ENCODE results near the gene CACNA1D.

Gene CACNA1D

GRCh38 chr3:53495146-53495519 is 722 bp downstream of the CACNA1D start:
- H3K4me3 ChIP-seq (replicated peaks; ENCODE audit: low read depth, low read length): no peak overlapping the region

GRCh38 chr3:53495520-53496391 is 1.3 kb downstream of the CACNA1D start:
- no peak for DNase-seq (ENCODE audit: extremely low read depth, low read depth)
- TF ChIP-seq, protein P1, sequence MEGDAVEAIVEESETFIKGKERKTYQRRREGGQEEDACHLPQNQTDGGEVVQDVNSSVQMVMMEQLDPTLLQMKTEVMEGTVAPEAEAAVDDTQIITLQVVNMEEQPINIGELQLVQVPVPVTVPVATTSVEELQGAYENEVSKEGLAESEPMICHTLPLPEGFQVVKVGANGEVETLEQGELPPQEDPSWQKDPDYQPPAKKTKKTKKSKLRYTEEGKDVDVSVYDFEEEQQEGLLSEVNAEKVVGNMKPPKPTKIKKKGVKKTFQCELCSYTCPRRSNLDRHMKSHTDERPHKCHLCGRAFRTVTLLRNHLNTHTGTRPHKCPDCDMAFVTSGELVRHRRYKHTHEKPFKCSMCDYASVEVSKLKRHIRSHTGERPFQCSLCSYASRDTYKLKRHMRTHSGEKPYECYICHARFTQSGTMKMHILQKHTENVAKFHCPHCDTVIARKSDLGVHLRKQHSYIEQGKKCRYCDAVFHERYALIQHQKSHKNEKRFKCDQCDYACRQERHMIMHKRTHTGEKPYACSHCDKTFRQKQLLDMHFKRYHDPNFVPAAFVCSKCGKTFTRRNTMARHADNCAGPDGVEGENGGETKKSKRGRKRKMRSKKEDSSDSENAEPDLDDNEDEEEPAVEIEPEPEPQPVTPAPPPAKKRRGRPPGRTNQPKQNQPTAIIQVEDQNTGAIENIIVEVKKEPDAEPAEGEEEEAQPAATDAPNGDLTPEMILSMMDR (IDR thresholded peaks at IDR 0.05; ENCODE audit: low read depth, low read length, missing control alignments): no peak
- no peak overlapping the region for H3K4me3 ChIP-seq (replicated peaks; ENCODE audit: low read depth, low read length)

More at GRCh38 chr3:53495146-53495519, 722 bp downstream of the CACNA1D start:
- TF ChIP-seq, protein P1 (IDR thresholded peaks at IDR 0.05; ENCODE audit: low read depth, low read length, missing control alignments): no peak
- no peak for DNase-seq (ENCODE audit: extremely low read depth, low read depth)

GRCh38 chr3:53496392-53496670 is 1.9 kb downstream of the CACNA1D start:
- TF ChIP-seq, protein P1 (IDR thresholded peaks at IDR 0.05; ENCODE audit: low read depth, low read length, missing control alignments): no peak
- H3K4me3 ChIP-seq (replicated peaks; ENCODE audit: low read depth, low read length): no peak overlapping the region
- DNase-seq (ENCODE audit: extremely low read depth, low read depth): no peak

DNA sequence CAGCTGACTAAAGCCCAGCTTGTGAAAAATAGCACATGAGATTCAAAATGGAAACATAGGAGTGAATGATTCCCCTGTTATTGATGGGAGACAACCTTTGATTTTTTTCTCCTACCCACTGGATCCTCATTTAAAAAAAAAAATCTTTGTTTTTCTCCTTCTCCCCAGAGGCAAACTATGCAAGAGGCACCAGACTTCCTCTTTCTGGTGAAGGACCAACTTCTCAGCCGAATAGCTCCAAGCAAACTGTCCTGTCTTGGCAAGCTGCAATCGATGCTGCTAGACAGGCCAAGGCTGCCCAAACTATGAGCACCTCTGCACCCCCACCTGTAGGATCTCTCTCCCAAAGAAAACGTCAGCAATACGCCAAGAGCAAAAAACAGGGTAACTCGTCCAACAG is 2.6 kb downstream of the CACNA1D start:
- TF ChIP-seq, protein P1 (IDR thresholded peaks at IDR 0.05; ENCODE audit: low read depth, low read length, missing control alignments): no peak
- DNase-seq (ENCODE audit: extremely low read depth, low read depth): no peak

DNA sequence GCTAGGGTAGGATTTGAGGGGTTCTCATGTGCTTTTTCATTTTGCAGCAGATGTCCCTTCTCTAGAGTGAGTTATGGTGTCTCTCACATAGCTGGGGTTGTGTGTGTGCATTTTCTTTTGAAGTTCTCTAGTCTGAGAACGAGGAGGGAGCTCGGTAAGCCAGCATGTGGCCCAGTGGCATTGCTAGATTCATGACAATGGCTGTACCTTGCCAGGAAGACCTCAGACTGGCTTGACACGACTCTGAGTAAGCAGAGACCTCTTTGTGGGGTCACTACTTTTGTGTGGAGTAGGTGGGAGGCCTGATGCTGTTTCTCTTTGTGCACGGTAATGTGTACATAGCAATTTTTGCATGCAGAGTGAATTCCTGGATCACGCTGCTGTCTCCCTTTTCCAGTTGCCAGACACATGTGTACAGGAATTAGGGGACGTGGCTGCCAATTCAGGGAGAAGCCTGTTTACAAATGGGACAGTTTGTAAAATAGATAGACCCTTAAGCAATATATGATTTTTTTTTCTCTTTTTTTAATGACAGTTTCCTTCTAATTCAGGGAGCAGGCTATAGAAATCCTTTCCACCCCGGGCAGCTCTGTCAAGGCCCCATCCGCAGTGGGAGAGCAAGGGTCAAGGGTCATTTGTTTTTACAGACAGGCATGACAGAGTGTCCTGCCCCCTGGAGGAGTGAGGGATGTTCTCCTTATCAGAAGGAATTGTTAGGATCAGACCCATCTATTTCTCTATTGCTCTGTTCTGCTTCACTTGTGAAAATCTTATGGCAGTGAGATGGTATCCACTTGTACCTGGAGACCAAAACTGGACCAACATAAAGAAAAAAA is 4.6 kb downstream of the CACNA1D start:
- TF ChIP-seq, protein P1 (IDR thresholded peaks at IDR 0.05; ENCODE audit: low read depth, low read length, missing control alignments): no peak
- H3K4me3 ChIP-seq (replicated peaks; ENCODE audit: low read depth, low read length): no peak overlapping the region
- DNase-seq (ENCODE audit: extremely low read depth, low read depth): no peak

More for the DNA sequence above, 2.6 kb downstream of the CACNA1D start:
- no peak overlapping the region for H3K4me3 ChIP-seq (replicated peaks; ENCODE audit: low read depth, low read length)

DNA sequence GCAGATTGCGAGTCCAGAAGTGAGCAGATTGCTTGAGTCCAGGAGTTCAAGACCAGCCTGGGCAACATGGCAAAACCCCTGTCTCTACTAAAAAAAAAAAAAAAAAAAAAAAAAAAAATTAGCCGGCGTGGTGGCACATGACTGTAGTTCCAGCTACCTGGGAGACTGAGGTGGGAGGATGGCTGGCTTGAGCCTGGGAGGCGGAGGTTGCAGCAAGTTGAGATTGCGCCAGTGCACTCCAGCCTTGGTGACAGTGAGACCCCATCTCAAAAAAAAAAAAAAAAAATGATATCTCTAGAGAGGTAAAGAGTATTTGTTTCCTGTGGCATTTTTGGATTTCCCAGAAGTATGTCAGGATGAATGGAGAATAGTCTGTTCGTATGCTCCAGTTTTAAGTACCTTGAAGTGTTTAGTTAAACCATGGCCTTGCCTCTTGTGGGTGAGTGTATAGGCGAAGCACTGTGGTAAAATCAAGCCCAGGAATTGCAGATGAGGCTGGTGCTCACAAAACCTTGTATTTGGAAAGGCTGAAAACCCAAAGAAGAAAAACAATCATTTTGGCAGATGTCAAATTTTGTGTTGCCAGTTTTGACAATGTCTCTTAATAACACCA is 5.9 kb downstream of the CACNA1D start:
- TF ChIP-seq, protein P1 (IDR thresholded peaks at IDR 0.05; ENCODE audit: low read depth, low read length, missing control alignments): no peak
- no peak for DNase-seq (ENCODE audit: extremely low read depth, low read depth)

More for the DNA sequence above, 5.9 kb downstream of the CACNA1D start:
- no peak overlapping the region for H3K4me3 ChIP-seq (replicated peaks; ENCODE audit: low read depth, low read length)
